Mucosa of descending colon (tissue), 3 donors: ENCODE data around the gene ZFAND3. TPM values are rescaled to one million over a fixed set of nuclear protein-coding genes. Genes with fewer than 3 reads are reported as not detected.

Experiments
- ATAC-seq: fragments of 200-7000 bp; cut with Tn5 transposase; one replicate; pipeline ENCODE4 v1.9.1; 2020; ENCODE audit warnings: mild to moderate bottlenecking, moderate library complexity
- DNase-seq, 3 donors: peaks; one replicate each; pipeline ENCODE4 v3.0.0-alpha.2; 2020
- H3K36me3 ChIP-seq: fragments of 200-600 bp; one replicate; pipeline ENCODE4 v1.8.0; 2021; ENCODE audit warnings: low read depth, mild to moderate bottlenecking
- H3K4me1 ChIP-seq: fragments of 200-600 bp; one replicate; pipeline ENCODE4 v1.8.0; 2021; ENCODE audit warnings: low read depth, mild to moderate bottlenecking
- H3K4me3 ChIP-seq: fragments of 200-600 bp; one replicate; pipeline ENCODE4 v1.8.0; 2021; ENCODE audit warnings: mild to moderate bottlenecking
- H3K9me3 ChIP-seq: fragments of 200-600 bp; one replicate; pipeline ENCODE4 v1.8.0; 2021; ENCODE audit warnings: mild to moderate bottlenecking
- intact Hi-C, 2 donors: fragments of 100-400 bp; cut with DNase I in 1 of 2; cut with micrococcal nuclease in 1 of 2; formaldehyde crosslinking; loops; one replicate each; pipeline versions ENCODE4 v1.11.0 to v1.11.1; 2022; cut with DNase I, micrococcal nuclease
- total RNA-seq, 3 donors: library from RNA; stranded (reverse); fragmentation: NEBNext Ultra II Directional in 2 of 3; extraction: Animal tissue kit (Norgen Biotek cat#: 25700) in 2 of 3; gene quantifications; one replicate each; pipeline versions ENCODE4 v1.2.1 to v1.2.4, GENCODE V29; 2021 to 2023
- TF ChIP-seq, protein P1 (sequence below): fragments of 200-600 bp; IDR thresholded peaks from one replicate; pipeline ENCODE4 v1.8.0; 2022; ENCODE audit warnings: antibody characterized with exemption, mild to moderate bottlenecking
- donor health status: DM: no; HTN: no; CAD: no; lungs with moderate emphysema.
- donor health status: DM: no; HTN: no; CAD: no.
- donor health status: DM: no; HTN: yes; CAD: no.

Gene ZFAND3
- total RNA-seq, 3 donors from 2014 or later, result 63.9 to 84.0 (median 82.2) TPM

DNA sequence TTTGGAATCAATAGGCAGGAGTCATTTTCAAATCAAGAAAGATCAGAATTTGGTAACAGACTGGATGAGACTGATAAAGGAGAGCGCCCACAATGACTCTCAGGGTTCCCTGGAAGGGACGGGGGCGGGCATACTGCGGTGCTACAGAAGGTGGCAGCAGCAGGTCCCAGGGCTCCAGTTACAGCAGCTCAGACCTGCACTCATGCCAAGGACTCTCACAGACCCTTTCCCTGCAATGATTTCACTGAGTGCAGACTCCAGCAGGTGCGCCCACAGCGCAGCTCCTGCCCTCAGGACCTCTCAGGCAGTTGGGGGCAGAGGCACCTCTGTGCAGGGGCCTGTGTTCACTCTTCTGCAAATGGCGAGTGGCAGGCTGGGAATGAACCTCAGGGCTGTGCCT lies 359.8 kb downstream of the ZFAND3 start:
- TF ChIP-seq, protein P1, sequence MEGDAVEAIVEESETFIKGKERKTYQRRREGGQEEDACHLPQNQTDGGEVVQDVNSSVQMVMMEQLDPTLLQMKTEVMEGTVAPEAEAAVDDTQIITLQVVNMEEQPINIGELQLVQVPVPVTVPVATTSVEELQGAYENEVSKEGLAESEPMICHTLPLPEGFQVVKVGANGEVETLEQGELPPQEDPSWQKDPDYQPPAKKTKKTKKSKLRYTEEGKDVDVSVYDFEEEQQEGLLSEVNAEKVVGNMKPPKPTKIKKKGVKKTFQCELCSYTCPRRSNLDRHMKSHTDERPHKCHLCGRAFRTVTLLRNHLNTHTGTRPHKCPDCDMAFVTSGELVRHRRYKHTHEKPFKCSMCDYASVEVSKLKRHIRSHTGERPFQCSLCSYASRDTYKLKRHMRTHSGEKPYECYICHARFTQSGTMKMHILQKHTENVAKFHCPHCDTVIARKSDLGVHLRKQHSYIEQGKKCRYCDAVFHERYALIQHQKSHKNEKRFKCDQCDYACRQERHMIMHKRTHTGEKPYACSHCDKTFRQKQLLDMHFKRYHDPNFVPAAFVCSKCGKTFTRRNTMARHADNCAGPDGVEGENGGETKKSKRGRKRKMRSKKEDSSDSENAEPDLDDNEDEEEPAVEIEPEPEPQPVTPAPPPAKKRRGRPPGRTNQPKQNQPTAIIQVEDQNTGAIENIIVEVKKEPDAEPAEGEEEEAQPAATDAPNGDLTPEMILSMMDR, result no peak
- intact Hi-C loops, result no loop called here
- Histone ChIP-seq H3K36me3 (no peaks in the 10 kb centered on the region), H3K4me1 (peaks cover 13% of the 10 kb centered on the region), H3K9me3 (no peaks in the 10 kb centered on the region), H3K4me3 (no peak overlapping the region)
- no peak for ATAC-seq
- DNase-seq, result no peak

DNA sequence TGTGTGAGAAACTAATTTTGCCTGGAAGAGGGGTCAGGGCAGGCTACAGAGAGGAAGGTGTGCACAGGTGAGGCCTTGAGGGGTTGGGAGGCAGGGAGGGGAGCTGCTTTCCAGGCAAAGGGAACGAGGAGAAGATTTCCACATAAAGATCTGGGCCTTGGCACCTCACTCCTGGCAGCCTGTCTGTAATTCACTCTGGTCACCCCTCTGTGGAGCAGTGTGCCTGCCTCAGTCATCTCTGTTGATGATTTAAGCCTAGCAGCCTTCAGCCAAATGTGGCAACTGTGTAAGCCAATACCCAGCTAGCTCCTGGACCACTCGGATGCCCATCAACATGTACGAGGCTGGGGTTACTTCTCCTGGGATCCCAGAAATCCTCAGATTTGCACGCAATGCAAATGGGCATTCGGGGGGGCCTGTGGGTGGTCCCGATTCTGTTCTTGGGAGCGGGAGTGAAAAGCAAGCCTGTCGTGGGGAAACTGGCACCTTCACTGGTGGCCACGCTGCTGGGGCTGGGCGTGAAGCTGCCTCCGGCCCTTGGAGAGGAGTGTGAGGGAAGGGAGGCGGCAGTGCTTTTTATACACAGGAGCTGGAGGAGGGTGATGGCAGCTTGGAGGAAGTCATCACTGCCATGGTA lies 360.4 kb downstream of the ZFAND3 start:
- intact Hi-C loops, result no loop called here
- TF ChIP-seq, protein P1, result no peak
- Histone ChIP-seq H3K4me1 (peaks cover 10% of the 10 kb centered on the region), H3K9me3 (no peaks in the 10 kb centered on the region), H3K4me3 (no peak overlapping the region), H3K36me3 (no peaks in the 10 kb centered on the region)
- ATAC-seq (no peak), DNase-seq (no peak)

DNA sequence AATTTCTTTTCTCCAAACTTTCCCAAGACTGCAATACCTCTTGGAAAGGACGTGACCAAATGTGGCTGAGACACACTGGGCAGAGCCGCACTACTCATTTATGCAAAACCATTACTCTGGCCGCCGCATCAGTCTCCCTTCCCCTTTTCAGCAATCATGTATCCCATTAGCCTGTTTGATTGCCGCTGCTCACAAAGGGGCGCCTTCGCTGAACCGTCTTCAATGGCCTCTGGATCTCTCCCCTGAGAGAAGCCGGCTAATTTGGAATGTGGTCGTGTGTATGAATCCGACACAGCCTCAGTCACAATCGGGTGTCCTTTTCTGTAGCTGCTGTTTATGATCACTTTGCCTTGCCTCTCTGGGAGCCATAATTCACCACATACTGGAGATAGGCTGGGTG lies 361.1 kb downstream of the ZFAND3 start:
- no peaks in the 10 kb centered on the region for H3K36me3 ChIP-seq
- DNase-seq (no peak), ATAC-seq (no peak)
- TF ChIP-seq, protein P1, result no peak
- H3K4me3 ChIP-seq, result no peak overlapping the region
- H3K9me3 ChIP-seq, result no peaks in the 10 kb centered on the region
- intact Hi-C loops, result no loop called here
- H3K4me1 ChIP-seq, result peaks cover 10% of the 10 kb centered on the region

DNA sequence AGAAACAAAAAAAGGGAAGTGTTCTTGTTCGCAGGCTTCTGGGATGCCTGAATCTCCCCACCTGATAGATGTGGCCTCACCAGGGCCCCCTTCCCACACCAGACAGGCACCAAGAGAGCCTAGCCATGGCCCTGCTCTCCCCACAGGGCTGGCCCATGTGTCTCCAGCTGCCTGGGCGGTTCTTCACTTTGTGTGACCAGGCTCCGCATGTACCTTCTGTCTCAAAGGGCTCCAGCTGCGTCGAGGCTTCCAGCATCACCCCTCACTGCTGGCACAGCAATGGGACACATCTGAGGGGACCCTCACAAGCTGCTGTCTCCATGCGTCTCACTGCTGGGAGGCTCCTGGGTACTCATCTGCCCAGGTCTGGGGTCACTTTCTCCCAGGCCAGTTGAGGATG lies 362.9 kb downstream of the ZFAND3 start:
- intact Hi-C loops, result no loop called here

DNA sequence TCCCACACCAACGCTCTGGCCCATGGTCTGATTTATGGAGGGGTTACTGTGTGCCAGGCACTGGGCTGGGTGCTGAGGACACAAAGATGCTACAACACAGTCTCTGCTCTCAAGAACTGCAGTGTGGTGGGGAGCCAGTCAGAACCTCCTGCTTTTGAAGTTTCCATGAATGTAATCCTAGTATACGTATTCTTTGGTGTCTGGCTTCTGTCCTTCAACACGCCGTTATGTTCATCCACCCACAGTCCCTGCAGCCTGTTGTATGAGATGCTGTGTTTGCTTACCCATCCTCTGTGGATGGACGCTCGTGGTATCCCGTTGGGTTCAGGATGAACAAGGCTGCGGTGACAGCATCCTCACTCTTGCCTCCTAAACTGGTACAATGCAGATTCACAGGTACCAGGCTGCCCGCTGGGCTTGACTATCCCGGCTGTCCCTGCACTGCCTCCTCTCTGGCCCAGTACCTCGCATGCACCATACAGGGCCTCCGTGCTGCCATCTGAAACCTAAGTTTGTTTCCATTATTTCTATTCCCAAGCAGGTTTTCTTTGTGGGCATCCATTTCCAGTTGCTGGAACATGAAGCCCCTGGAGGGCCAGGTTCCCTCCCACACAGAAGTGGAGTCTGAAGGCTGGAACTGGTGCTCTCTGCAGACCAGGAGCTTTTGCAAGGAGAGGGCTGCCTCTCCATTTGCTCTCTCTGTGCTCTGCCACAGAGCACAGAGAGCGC lies 364.5 kb downstream of the ZFAND3 start:
- intact Hi-C loops, result no loop called here
- no peaks in the 10 kb centered on the region for H3K9me3 ChIP-seq
- H3K4me1 ChIP-seq, result no peaks in the 10 kb centered on the region
- no peak overlapping the region for H3K4me3 ChIP-seq
- no peak for DNase-seq
- no peak for ATAC-seq
- TF ChIP-seq, protein P1, result no peak
- no peaks in the 10 kb centered on the region for H3K36me3 ChIP-seq

More for the DNA sequence above, 362.9 kb downstream of the ZFAND3 start:
- H3K36me3 ChIP-seq, result no peaks in the 10 kb centered on the region
- H3K9me3 ChIP-seq, result no peaks in the 10 kb centered on the region
- no peaks in the 10 kb centered on the region for H3K4me1 ChIP-seq
- H3K4me3 ChIP-seq, result no peak overlapping the region
- TF ChIP-seq, protein P1, result no peak
- DNase-seq (no peak), ATAC-seq (no peak)
